Mucosa of rectum (tissue), 2 donors: ENCODE data around the gene PLET1.

Experiments used
- H3K27ac ChIP-seq, 2 donors: one replicate each; pipeline ENCODE4 v1.7.0; 2013; ENCODE audit warnings: inconsistent platforms in 2 of 2, low read depth in 2 of 2, low read length in 2 of 2
- H3K27me3 ChIP-seq, 2 donors: one replicate each; pipeline ENCODE4 v1.7.0; 2013; ENCODE audit warnings: low read length in 2 of 2; ENCODE audit not compliant: control insufficient read depth in 2 of 2, insufficient read depth in 2 of 2
- H3K36me3 ChIP-seq, 2 donors: one replicate each; pipeline ENCODE4 v1.7.0; 2013; ENCODE audit warnings: low read length in 2 of 2; ENCODE audit not compliant: control insufficient read depth in 2 of 2, insufficient read depth in 2 of 2
- H3K4me1 ChIP-seq, 2 donors: one replicate each; pipeline ENCODE4 v1.7.0; 2013; ENCODE audit warnings: low read length in 2 of 2, mild to moderate bottlenecking in 1 of 2; ENCODE audit not compliant: control insufficient read depth in 2 of 2, insufficient read depth in 2 of 2
- H3K4me3 ChIP-seq, 2 donors: one replicate each; pipeline ENCODE4 v1.7.0; 2013; ENCODE audit warnings: low read length in 2 of 2
- H3K9ac ChIP-seq, 2 donors: one replicate each; pipeline ENCODE4 v1.7.0; 2013; ENCODE audit warnings: low read length in 2 of 2, low read depth in 1 of 2, mild to moderate bottlenecking in 1 of 2
- H3K9me3 ChIP-seq, 2 donors: one replicate each; pipeline ENCODE4 v1.7.0; 2013; ENCODE audit warnings: low read length in 2 of 2; ENCODE audit not compliant: control insufficient read depth in 2 of 2
- donor health status: healthy.
- donor health status: Normal muscosa, but diverticular disease.

The PLET1 gene

GRCh38 chr11:112297248-112297866, 36.7 kb upstream of the PLET1 start:
- Histone ChIP-seq H3K9ac (no peak overlapping the region), H3K27ac (no peak overlapping the region), H3K4me1 (peaks cover 0 to 3% of the 10 kb centered on the region in 2 donors), H3K4me3 (no peak overlapping the region), H3K27me3 (no peaks in the 10 kb centered on the region), H3K9me3 (no peaks in the 10 kb centered on the region), H3K36me3 (peaks cover 0 to 3% of the 10 kb centered on the region in 2 donors)

GRCh38 chr11:112296044-112296443, 35.4 kb upstream of the PLET1 start:
- no peaks in the 10 kb centered on the region for H3K4me1 ChIP-seq
- no peaks in the 10 kb centered on the region for H3K27me3 ChIP-seq
- H3K9me3 ChIP-seq, result no peaks in the 10 kb centered on the region
- H3K9ac ChIP-seq, result no peak overlapping the region
- H3K36me3 ChIP-seq, result peaks cover 0 to 3% of the 10 kb centered on the region in 2 donors
- H3K4me3 ChIP-seq, result no peak overlapping the region
- no peak overlapping the region for H3K27ac ChIP-seq

- H3K4me1 ChIP-seq, result peaks cover 1 to 5% of the 10 kb centered on the region in 2 donors
- H3K27ac ChIP-seq, result no peak overlapping the region
Observed at GRCh38 chr11:112294688-112295340, 34.2 kb upstream of the PLET1 start.

GRCh38 chr11:112293614-112294013, 33.0 kb upstream of the PLET1 start:
- Histone ChIP-seq H3K9ac (no peak overlapping the region), H3K36me3 (peaks cover 0 to 3% of the 10 kb centered on the region in 2 donors), H3K27me3 (no peaks in the 10 kb centered on the region), H3K9me3 (no peaks in the 10 kb centered on the region), H3K4me1 (peaks cover 5 to 8% of the 10 kb centered on the region in 2 donors), H3K4me3 (no peak overlapping the region), H3K27ac (no peak overlapping the region)

More at GRCh38 chr11:112294688-112295340, 34.2 kb upstream of the PLET1 start:
- H3K9ac ChIP-seq, result no peak overlapping the region
- peaks cover 0 to 3% of the 10 kb centered on the region in 2 donors for H3K36me3 ChIP-seq
- no peak overlapping the region for H3K4me3 ChIP-seq
- no peaks in the 10 kb centered on the region for H3K27me3 ChIP-seq
- no peaks in the 10 kb centered on the region for H3K9me3 ChIP-seq

- peaks cover 5 to 8% of the 10 kb centered on the region in 2 donors for H3K4me1 ChIP-seq
- H3K27ac ChIP-seq, result no peak overlapping the region
- peaks cover 0 to 3% of the 10 kb centered on the region in 2 donors for H3K36me3 ChIP-seq
- H3K27me3 ChIP-seq, result no peaks in the 10 kb centered on the region
- H3K4me3 ChIP-seq, result no peak overlapping the region
- no peak overlapping the region for H3K9ac ChIP-seq
- no peaks in the 10 kb centered on the region for H3K9me3 ChIP-seq
Observed at GRCh38 chr11:112292785-112293407, 32.2 kb upstream of the PLET1 start.

- H3K27ac ChIP-seq, result no peak overlapping the region
Observed at GRCh38 chr11:112292188-112292587, 31.5 kb upstream of the PLET1 start.

GRCh38 chr11:112291191-112291590, 30.5 kb upstream of the PLET1 start:
- H3K9ac ChIP-seq, result no peak overlapping the region
- peak overlapping the region in 1 of 2 donors; percentile 29 for H3K4me3 ChIP-seq
- peaks cover 5 to 8% of the 10 kb centered on the region in 2 donors for H3K4me1 ChIP-seq
- H3K36me3 ChIP-seq, result no peaks in the 10 kb centered on the region
- no peaks in the 10 kb centered on the region for H3K27me3 ChIP-seq
- no peaks in the 10 kb centered on the region for H3K9me3 ChIP-seq
- no peak overlapping the region for H3K27ac ChIP-seq

More at GRCh38 chr11:112292188-112292587, 31.5 kb upstream of the PLET1 start:
- H3K27me3 ChIP-seq, result no peaks in the 10 kb centered on the region
- H3K36me3 ChIP-seq, result peaks cover 0 to under 1% of the 10 kb centered on the region in 2 donors
- no peak overlapping the region for H3K4me3 ChIP-seq
- no peaks in the 10 kb centered on the region for H3K9me3 ChIP-seq
- H3K9ac ChIP-seq, result no peak overlapping the region
- H3K4me1 ChIP-seq, result peaks cover 5 to 8% of the 10 kb centered on the region in 2 donors

GRCh38 chr11:112290493-112290850, 29.8 kb upstream of the PLET1 start:
- Histone ChIP-seq H3K27me3 (no peaks in the 10 kb centered on the region), H3K4me3 (peak overlapping the region; percentile 58 to 72), H3K4me1 (peaks cover 5 to 8% of the 10 kb centered on the region in 2 donors), H3K36me3 (no peaks in the 10 kb centered on the region), H3K9me3 (no peaks in the 10 kb centered on the region), H3K27ac (peak overlapping the region; percentile 39 to 56), H3K9ac (peak overlapping the region; percentile 42 to 67)

GRCh38 chr11:112289588-112290492, 29.2 kb upstream of the PLET1 start:
- H3K4me1 ChIP-seq, result peaks cover 5 to 8% of the 10 kb centered on the region in 2 donors
- H3K27me3 ChIP-seq, result no peaks in the 10 kb centered on the region
- no peaks in the 10 kb centered on the region for H3K9me3 ChIP-seq
- peak overlapping the region; percentile 67 to 72 for H3K4me3 ChIP-seq
- peak overlapping the region; percentile 42 to 67 for H3K9ac ChIP-seq
- H3K27ac ChIP-seq, result peak overlapping the region; percentile 39 to 56
- H3K36me3 ChIP-seq, result no peaks in the 10 kb centered on the region
